ENCODE results near the gene AHCYL2.

AHCYL2 gene

DNA sequence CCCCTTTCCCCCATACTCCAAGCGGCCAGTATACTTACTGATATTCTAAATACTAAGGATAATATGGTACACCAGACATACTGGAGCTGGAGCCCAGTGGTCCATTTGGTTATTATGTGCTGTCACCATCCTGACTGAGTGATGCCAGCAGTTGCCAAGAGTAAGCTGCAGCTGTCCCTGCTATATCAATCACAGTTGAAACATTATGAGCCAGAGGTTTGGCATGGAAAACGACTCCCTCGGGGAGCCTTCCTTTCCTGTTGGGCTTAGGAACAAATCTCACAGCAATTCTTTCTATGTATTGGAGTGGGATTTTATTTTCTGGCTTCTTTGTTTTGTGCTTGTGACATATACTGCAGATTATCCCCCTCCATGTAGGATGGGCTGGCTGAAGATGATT is 242.0 kb downstream of the AHCYL2 start:
- no peak overlapping the region for H3K4me2 ChIP-seq (ENCODE audit: low read depth, low read length, poor library complexity, severe bottlenecking)
- no peak overlapping the region for H3K9ac ChIP-seq (ENCODE audit: low read length)
- TF ChIP-seq EZH2phosphoT487 (conservative IDR thresholded peaks at IDR 0.05; ENCODE audit: low read length) (no peak), CTCF (IDR thresholded peaks at IDR 0.05; ENCODE audit: insufficient read depth, low read length, poor library complexity, severe bottlenecking) (no peak)
- H3K9me2 ChIP-seq (replicated peaks; ENCODE audit: insufficient read depth, low read length), result no peaks in the 10 kb centered on the region
- no peaks in the 10 kb centered on the region for H3F3A ChIP-seq (ENCODE audit: insufficient read depth)
- no peaks in the 10 kb centered on the region for H3K9me3 ChIP-seq (ENCODE audit: insufficient read depth, low read length)
- no peaks in the 10 kb centered on the region for H3K27me3 ChIP-seq (ENCODE audit: low read length)
- H3K4me3 ChIP-seq (ENCODE audit: insufficient read depth, low read length, poor library complexity, severe bottlenecking), result no peak overlapping the region
- no peaks in the 10 kb centered on the region for H3K36me3 ChIP-seq (ENCODE audit: low read length)
- H2AFZ ChIP-seq (ENCODE audit: low read depth, low read length, severe bottlenecking), result no peak overlapping the region
- H4K20me1 ChIP-seq (ENCODE audit: low read depth, low read length), result no peaks in the 10 kb centered on the region
- H3K79me2 ChIP-seq (ENCODE audit: insufficient read depth, low read length), result no peaks in the 10 kb centered on the region
- H3K27ac ChIP-seq (ENCODE audit: low read depth, low read length), result no peak overlapping the region

DNA sequence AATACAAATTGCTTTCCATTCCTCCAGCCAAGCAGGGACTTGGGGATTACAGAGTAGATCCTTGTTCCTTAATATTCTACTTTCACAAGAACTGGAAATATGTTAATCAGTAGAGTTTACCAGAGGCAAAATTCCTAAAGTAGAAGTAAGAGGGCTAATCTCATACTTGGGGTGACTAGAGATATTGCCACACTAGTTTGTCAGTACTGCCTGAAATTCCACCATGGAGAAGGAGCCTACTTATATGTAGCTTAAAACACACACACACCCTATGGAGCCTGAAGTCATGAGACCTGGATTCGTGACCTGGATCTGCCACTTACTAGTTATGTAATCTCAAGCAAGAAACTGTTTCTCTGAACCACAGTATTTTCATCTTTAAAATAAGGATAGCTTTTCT is 243.3 kb downstream of the AHCYL2 start:
- Histone ChIP-seq H3K9ac (ENCODE audit: low read length) (no peak overlapping the region), H3K27me3 (ENCODE audit: low read length) (no peaks in the 10 kb centered on the region)

GRCh38 chr7:129468547-129468946 is 243.7 kb downstream of the AHCYL2 start:
- Histone ChIP-seq H3K4me3 (ENCODE audit: insufficient read depth, low read length, poor library complexity, severe bottlenecking) (no peak overlapping the region), H3K79me2 (ENCODE audit: insufficient read depth, low read length) (no peaks in the 10 kb centered on the region), H4K20me1 (ENCODE audit: low read depth, low read length) (no peaks in the 10 kb centered on the region), H3K27ac (ENCODE audit: low read depth, low read length) (no peak overlapping the region), H3K27me3 (ENCODE audit: low read length) (no peaks in the 10 kb centered on the region), H3K36me3 (ENCODE audit: low read length) (no peaks in the 10 kb centered on the region), H3F3A (ENCODE audit: insufficient read depth) (no peaks in the 10 kb centered on the region), H3K9me2 (replicated peaks; ENCODE audit: insufficient read depth, low read length) (no peaks in the 10 kb centered on the region), H3K9ac (ENCODE audit: low read length) (no peak overlapping the region), H3K4me2 (ENCODE audit: low read depth, low read length, poor library complexity, severe bottlenecking) (no peak overlapping the region), H3K9me3 (ENCODE audit: insufficient read depth, low read length) (no peaks in the 10 kb centered on the region), H2AFZ (ENCODE audit: low read depth, low read length, severe bottlenecking) (no peak overlapping the region)
- no peak for TF ChIP-seq CTCF (IDR thresholded peaks at IDR 0.05; ENCODE audit: insufficient read depth, low read length, poor library complexity, severe bottlenecking)
- no peak for TF ChIP-seq EZH2phosphoT487 (conservative IDR thresholded peaks at IDR 0.05; ENCODE audit: low read length)

More for the DNA sequence above, 243.3 kb downstream of the AHCYL2 start:
- Histone ChIP-seq H3K79me2 (ENCODE audit: insufficient read depth, low read length) (no peaks in the 10 kb centered on the region), H2AFZ (ENCODE audit: low read depth, low read length, severe bottlenecking) (no peak overlapping the region), H3K4me3 (ENCODE audit: insufficient read depth, low read length, poor library complexity, severe bottlenecking) (no peak overlapping the region), H3K27ac (ENCODE audit: low read depth, low read length) (no peak overlapping the region), H3K9me2 (replicated peaks; ENCODE audit: insufficient read depth, low read length) (no peaks in the 10 kb centered on the region), H3K9me3 (ENCODE audit: insufficient read depth, low read length) (no peaks in the 10 kb centered on the region), H4K20me1 (ENCODE audit: low read depth, low read length) (no peaks in the 10 kb centered on the region), H3K4me2 (ENCODE audit: low read depth, low read length, poor library complexity, severe bottlenecking) (no peak overlapping the region), H3F3A (ENCODE audit: insufficient read depth) (no peaks in the 10 kb centered on the region), H3K36me3 (ENCODE audit: low read length) (no peaks in the 10 kb centered on the region)
- TF ChIP-seq CTCF (IDR thresholded peaks at IDR 0.05; ENCODE audit: insufficient read depth, low read length, poor library complexity, severe bottlenecking) (no peak), EZH2phosphoT487 (conservative IDR thresholded peaks at IDR 0.05; ENCODE audit: low read length) (no peak)

Data from SU-DHL-6 (cell line).